Measurements from ENCODE around the gene DLG2. TPM values are rescaled to one million over a fixed set of nuclear protein-coding genes. Genes with fewer than 3 reads are reported as not detected.
"Not testable (repeated sequence)": the region's sequence is repeated elsewhere in the genome, so short reads cannot be mapped to it uniquely, and the experiment has no call there.

Gene DLG2
- total RNA-seq, 1 donor from 2014 or later = 6.7 TPM

DNA sequence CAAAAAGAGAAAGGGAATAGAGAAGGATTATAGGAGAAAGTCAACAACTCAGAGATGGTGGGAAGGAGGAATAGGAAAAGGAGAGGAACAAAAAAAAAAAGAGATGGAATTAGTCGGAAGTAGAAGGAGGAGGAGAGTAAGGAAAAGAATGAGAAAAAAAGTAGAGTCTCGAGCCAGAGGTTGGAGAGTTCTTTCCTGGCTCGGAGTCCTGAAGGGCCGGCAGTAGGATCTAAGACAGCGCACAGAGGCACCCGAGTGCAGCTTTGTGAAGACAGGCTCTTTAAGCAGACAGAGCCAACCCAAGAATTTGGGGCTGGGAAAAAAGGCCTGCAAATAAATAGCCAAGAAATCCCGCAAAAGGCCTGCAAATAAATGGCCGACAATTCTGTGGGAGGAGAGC lies 2170.6 kb downstream of the DLG2 start:
- peaks cover 2% of the 10 kb centered on the region for H3K4me1 Mint-ChIP-seq
- TF ChIP-seq, protein P1, sequence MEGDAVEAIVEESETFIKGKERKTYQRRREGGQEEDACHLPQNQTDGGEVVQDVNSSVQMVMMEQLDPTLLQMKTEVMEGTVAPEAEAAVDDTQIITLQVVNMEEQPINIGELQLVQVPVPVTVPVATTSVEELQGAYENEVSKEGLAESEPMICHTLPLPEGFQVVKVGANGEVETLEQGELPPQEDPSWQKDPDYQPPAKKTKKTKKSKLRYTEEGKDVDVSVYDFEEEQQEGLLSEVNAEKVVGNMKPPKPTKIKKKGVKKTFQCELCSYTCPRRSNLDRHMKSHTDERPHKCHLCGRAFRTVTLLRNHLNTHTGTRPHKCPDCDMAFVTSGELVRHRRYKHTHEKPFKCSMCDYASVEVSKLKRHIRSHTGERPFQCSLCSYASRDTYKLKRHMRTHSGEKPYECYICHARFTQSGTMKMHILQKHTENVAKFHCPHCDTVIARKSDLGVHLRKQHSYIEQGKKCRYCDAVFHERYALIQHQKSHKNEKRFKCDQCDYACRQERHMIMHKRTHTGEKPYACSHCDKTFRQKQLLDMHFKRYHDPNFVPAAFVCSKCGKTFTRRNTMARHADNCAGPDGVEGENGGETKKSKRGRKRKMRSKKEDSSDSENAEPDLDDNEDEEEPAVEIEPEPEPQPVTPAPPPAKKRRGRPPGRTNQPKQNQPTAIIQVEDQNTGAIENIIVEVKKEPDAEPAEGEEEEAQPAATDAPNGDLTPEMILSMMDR (IDR thresholded peaks at IDR 0.05; ENCODE audit: unreplicated experiment) = no peak
- H3K4me3 Mint-ChIP-seq = no peak overlapping the region
- DNase-seq (ENCODE audit: low spot score in 2 of 2, unreplicated experiment in 2 of 2) = no peak
- H3K36me3 Mint-ChIP-seq = no peaks in the 10 kb centered on the region
- no peak overlapping the region for H3K27ac Mint-ChIP-seq
- H3K9me3 Mint-ChIP-seq = no peaks in the 10 kb centered on the region
- H3K27me3 Mint-ChIP-seq (ENCODE audit: low read depth) = no peaks in the 10 kb centered on the region

GRCh38 chr11:83456075-83456474 lies 2171.1 kb downstream of the DLG2 start:
- no peak overlapping the region for H3K4me3 Mint-ChIP-seq
- peaks cover 2% of the 10 kb centered on the region for H3K4me1 Mint-ChIP-seq
- no peak overlapping the region for H3K27ac Mint-ChIP-seq
- no peaks in the 10 kb centered on the region for H3K36me3 Mint-ChIP-seq
- H3K27me3 Mint-ChIP-seq (ENCODE audit: low read depth) = no peaks in the 10 kb centered on the region
- TF ChIP-seq, protein P1 (IDR thresholded peaks at IDR 0.05; ENCODE audit: unreplicated experiment) = no peak
- DNase-seq (ENCODE audit: low spot score in 2 of 2, unreplicated experiment in 2 of 2) = no peak
- no peaks in the 10 kb centered on the region for H3K9me3 Mint-ChIP-seq

GRCh38 chr11:83455356-83455755 lies 2171.8 kb downstream of the DLG2 start:
- no peak overlapping the region for H3K27ac Mint-ChIP-seq
- TF ChIP-seq, protein P1 (IDR thresholded peaks at IDR 0.05; ENCODE audit: unreplicated experiment) = no peak
- H3K4me3 Mint-ChIP-seq = no peak overlapping the region
- H3K4me1 Mint-ChIP-seq = peaks cover 2% of the 10 kb centered on the region
- no peaks in the 10 kb centered on the region for H3K36me3 Mint-ChIP-seq
- H3K9me3 Mint-ChIP-seq = no peaks in the 10 kb centered on the region
- DNase-seq (ENCODE audit: low spot score in 2 of 2, unreplicated experiment in 2 of 2) = no peak
- H3K27me3 Mint-ChIP-seq (ENCODE audit: low read depth) = no peaks in the 10 kb centered on the region

DNA sequence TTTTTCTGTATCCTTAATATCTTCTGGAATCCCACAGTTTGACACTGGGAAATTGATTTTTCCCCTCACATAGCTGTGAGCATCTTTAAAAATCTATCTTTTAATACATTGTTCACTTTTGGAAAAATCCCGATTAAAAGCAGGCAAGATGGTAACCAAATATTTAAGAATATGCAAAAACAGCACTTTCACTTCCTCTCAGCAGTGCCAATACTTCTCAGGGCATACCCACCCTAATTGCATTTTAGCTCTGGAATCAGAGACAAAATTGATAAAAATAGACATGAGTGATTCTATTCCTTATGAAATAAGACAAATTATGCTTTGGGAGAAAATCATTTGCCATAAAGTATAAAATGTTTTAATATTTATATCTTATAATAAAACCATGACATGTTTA lies 2172.5 kb downstream of the DLG2 start:
- TF ChIP-seq, protein P1 (IDR thresholded peaks at IDR 0.05; ENCODE audit: unreplicated experiment) = no peak
- DNase-seq (ENCODE audit: low spot score in 2 of 2, unreplicated experiment in 2 of 2) = no peak
- no peaks in the 10 kb centered on the region for H3K9me3 Mint-ChIP-seq
- H3K4me1 Mint-ChIP-seq = peaks cover 2% of the 10 kb centered on the region
- H3K27ac Mint-ChIP-seq = no peak overlapping the region
- H3K36me3 Mint-ChIP-seq = no peaks in the 10 kb centered on the region
- H3K4me3 Mint-ChIP-seq = no peak overlapping the region
- no peaks in the 10 kb centered on the region for H3K27me3 Mint-ChIP-seq (ENCODE audit: low read depth)

DNA sequence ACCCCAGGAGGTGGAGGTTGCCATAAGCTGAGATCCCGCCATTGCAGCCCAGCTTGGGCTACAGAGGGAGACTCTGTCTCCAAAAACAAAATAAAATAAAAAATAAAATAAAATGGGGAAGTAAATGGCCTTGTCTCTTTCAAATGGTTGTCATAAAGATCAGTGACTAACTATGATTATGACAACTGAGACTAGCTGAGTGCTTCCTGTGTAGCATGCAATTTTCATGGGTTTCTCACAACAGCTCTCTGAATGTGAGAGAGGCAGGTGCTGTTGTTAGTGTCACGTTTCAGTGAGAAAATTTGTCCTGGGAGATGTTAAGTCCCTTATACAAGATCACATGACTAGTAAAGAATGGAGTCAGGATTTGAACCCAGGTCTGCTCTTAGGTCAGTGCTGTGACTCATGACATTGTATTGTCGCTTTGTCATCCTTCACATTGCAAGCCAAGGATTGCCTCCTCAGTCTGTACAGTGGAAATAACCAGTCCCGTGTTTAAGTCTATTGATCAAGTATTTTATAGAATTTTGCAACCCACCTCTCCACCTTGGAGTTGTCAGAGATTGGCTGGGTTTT lies 2177.7 kb downstream of the DLG2 start:
- Mint-ChIP-seq H3K4me1 (no peaks in the 10 kb centered on the region), H3K9me3 (peaks cover 5% of the 10 kb centered on the region), H3K4me3 (no peak overlapping the region), H3K27me3 (ENCODE audit: low read depth) (no peaks in the 10 kb centered on the region), H3K27ac (no peak overlapping the region), H3K36me3 (no peaks in the 10 kb centered on the region)
- TF ChIP-seq, protein P1 (IDR thresholded peaks at IDR 0.05; ENCODE audit: unreplicated experiment) = no peak
- no peak for DNase-seq (ENCODE audit: low spot score in 2 of 2, unreplicated experiment in 2 of 2)

- H3K4me1 Mint-ChIP-seq = no peaks in the 10 kb centered on the region
- H3K27ac Mint-ChIP-seq = no peak overlapping the region
- DNase-seq (ENCODE audit: low spot score in 2 of 2, unreplicated experiment in 2 of 2) = no peak
- no peaks in the 10 kb centered on the region for H3K36me3 Mint-ChIP-seq
- peaks cover 5% of the 10 kb centered on the region for H3K9me3 Mint-ChIP-seq
- H3K4me3 Mint-ChIP-seq = no peak overlapping the region
- H3K27me3 Mint-ChIP-seq (ENCODE audit: low read depth) = no peaks in the 10 kb centered on the region
- TF ChIP-seq, protein P1 (IDR thresholded peaks at IDR 0.05; ENCODE audit: unreplicated experiment) = no peak
Observed at GRCh38 chr11:83448686-83449085, 2178.5 kb downstream of the DLG2 start.

- H3K36me3 Mint-ChIP-seq; H3K27ac Mint-ChIP-seq; H3K4me1 Mint-ChIP-seq; H3K4me3 Mint-ChIP-seq; H3K27me3 Mint-ChIP-seq (ENCODE audit: low read depth); H3K9me3 Mint-ChIP-seq; DNase-seq (ENCODE audit: low spot score in 2 of 2, unreplicated experiment in 2 of 2): not testable (repeated sequence)
Observed at GRCh38 chr11:83443880-83444279, 2183.3 kb downstream of the DLG2 start.

Measured in mesothelial cell of epicardium (in vitro differentiated cells).